Mesothelial cell of epicardium (in vitro differentiated cells): ENCODE data around the gene CEP63. TPM values are rescaled to one million over a fixed set of nuclear protein-coding genes. Genes with fewer than 3 reads are reported as not detected.

Experiments used
- DNase-seq, 2 experiments: peaks; one replicate each; pipeline ENCODE4 v3.0.0; 2021; ENCODE audit warnings: low spot score in 2 of 2; ENCODE audit not compliant: unreplicated experiment in 2 of 2
- H3K27ac Mint-ChIP-seq: 2 replicates; pipeline ENCODE4 v1.8.0; 2021; ENCODE audit warnings: mixed read lengths
- H3K27me3 Mint-ChIP-seq: 2 replicates; pipeline ENCODE4 v1.8.0; 2021; ENCODE audit warnings: low read depth, mixed read lengths
- H3K36me3 Mint-ChIP-seq: 2 replicates; pipeline ENCODE4 v1.8.0; 2021; ENCODE audit warnings: mixed read lengths
- H3K4me1 Mint-ChIP-seq: 2 replicates; pipeline ENCODE4 v1.8.0; 2021; ENCODE audit warnings: mixed read lengths
- H3K4me3 Mint-ChIP-seq: 2 replicates; pipeline ENCODE4 v1.8.0; 2021; ENCODE audit warnings: mild to moderate bottlenecking, moderate library complexity, mixed read lengths
- H3K9me3 Mint-ChIP-seq: 2 replicates; pipeline ENCODE4 v1.8.0; 2021; ENCODE audit warnings: mixed read lengths
- CTCF ChIP-seq: fragments of 200-600 bp; sonication (generic); IDR thresholded peaks from one replicate; pipeline ENCODE4 v1.5.0; 2021; ENCODE audit warnings: antibody characterized with exemption; ENCODE audit not compliant: unreplicated experiment
- total RNA-seq: library from RNA; stranded (reverse); gene quantifications from 3 replicates; pipeline ENCODE4 v1.2.1, GENCODE V29; 2021

CEP63 gene
- total RNA-seq, 1 donor from 2014 or later, result 22.5 TPM

DNA sequence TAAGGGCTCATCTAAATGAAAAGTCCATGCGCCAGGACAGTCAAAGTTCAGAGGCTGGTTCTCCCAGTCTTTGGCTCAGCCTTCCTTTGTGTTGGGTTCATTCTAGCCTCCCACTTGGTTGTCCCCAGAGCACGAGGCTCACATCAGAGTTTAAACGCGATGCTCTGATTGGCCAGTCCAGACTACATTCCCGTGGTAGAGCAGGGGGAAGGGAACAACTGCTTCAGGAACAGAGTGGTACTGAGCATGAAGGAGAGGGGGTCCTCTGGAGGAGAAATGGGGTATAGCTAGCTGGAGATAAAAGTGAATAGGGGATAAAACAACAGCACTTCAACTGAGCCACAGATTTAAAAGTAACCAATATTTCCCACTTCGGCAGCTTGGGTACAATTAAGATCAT lies 32.2 kb upstream of the CEP63 start:
- no peak for TF ChIP-seq CTCF

GRCh38 chr3:134457376-134458074 lies 28.3 kb upstream of the CEP63 start:
- Mint-ChIP-seq H3K27ac (peak overlapping the region; percentile 80), H3K4me3 (no peak overlapping the region), H3K27me3 (no peaks in the 10 kb centered on the region), H3K9me3 (no peaks in the 10 kb centered on the region), H3K4me1 (peaks cover 45% of the 10 kb centered on the region), H3K36me3 (no peaks in the 10 kb centered on the region)
- DNase-seq, result no peak
- TF ChIP-seq CTCF, result no peak

More for the DNA sequence above, 32.2 kb upstream of the CEP63 start:
- H3K4me1 Mint-ChIP-seq, result peaks cover 24% of the 10 kb centered on the region
- no peak overlapping the region for H3K4me3 Mint-ChIP-seq
- no peak overlapping the region for H3K27ac Mint-ChIP-seq
- no peaks in the 10 kb centered on the region for H3K27me3 Mint-ChIP-seq
- no peaks in the 10 kb centered on the region for H3K9me3 Mint-ChIP-seq
- no peaks in the 10 kb centered on the region for H3K36me3 Mint-ChIP-seq
- DNase-seq, result no peak

DNA sequence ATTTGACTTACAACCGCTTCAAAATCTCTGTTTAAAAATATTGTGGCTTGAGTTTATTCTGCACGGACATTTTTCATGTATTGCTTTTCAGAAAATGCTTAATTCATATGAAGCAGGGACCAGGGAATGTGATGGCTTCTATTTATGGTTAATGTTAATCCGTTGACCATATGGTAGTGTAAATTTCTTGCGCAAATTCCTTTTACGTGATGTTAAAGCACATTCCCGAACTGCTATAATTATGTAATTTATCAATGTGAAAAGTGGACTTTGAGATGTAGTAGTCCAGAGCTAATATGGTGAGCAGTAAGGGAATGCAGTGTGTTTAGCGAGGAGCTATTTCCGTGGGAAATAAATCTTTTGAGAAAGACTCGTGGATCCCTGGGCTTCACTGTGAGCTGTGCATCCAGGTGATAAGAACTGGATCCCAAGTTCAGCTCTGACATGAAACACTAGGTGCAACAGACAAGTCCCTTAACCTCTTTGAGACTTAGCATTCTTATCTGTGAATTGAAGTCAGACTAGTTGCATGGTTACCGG lies 27.4 kb upstream of the CEP63 start:
- DNase-seq, result no peak
- Mint-ChIP-seq H3K27ac (peak overlapping the region; percentile 80), H3K4me1 (peaks cover 54% of the 10 kb centered on the region), H3K9me3 (no peaks in the 10 kb centered on the region), H3K4me3 (no peak overlapping the region), H3K27me3 (no peaks in the 10 kb centered on the region), H3K36me3 (no peaks in the 10 kb centered on the region)
- TF ChIP-seq CTCF, result no peak

DNA sequence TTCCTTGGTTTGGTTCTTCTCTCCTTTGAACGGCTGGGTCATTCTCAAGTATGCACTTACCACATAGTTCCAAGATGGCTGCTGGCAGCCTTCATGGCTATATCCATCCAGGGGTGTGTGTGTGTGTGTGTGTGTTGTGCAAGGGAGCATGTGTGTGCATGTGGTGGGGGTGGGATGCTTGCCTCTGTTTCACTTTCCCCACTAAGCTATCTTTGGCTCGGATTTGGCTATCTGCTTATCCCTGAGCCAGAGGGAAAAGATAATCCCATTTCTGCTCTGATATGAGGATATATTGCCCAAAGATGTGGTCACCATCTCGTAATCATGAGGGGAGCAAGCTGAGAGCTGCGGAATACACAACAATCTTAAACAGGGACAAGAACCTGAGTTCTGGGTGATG lies 26.3 kb upstream of the CEP63 start:
- Mint-ChIP-seq H3K4me3 (no peak overlapping the region), H3K36me3 (no peaks in the 10 kb centered on the region), H3K4me1 (peaks cover 65% of the 10 kb centered on the region), H3K27me3 (no peaks in the 10 kb centered on the region), H3K9me3 (no peaks in the 10 kb centered on the region), H3K27ac (peak overlapping the region; percentile 65)
- no peak for TF ChIP-seq CTCF
- DNase-seq, result no peak

- no peaks in the 10 kb centered on the region for H3K27me3 Mint-ChIP-seq
- H3K4me3 Mint-ChIP-seq, result no peak overlapping the region
- DNase-seq, result no peak
- H3K4me1 Mint-ChIP-seq, result peaks cover 76% of the 10 kb centered on the region
- no peak for TF ChIP-seq CTCF
- no peaks in the 10 kb centered on the region for H3K9me3 Mint-ChIP-seq
- H3K27ac Mint-ChIP-seq, result peak overlapping the region; percentile 98
- H3K36me3 Mint-ChIP-seq, result no peaks in the 10 kb centered on the region
Measured at GRCh38 chr3:134460965-134461364, 24.9 kb upstream of the CEP63 start.
